Measurements from ENCODE around the gene MED10.
A peak's percentile ranks its signal among the peaks of the same experiment; 100 is the strongest.

MED10 gene

GRCh38 chr5:6377905-6378765 lies at the start of gene MED10:
Gene MED10 (minus strand): TSS chr5:6378547. CDS start chr5:6378483, 64 bp downstream.
- DNase-seq = peak; percentile 94

GRCh38 chr5:6427694-6428093 lies 49.3 kb upstream of the MED10 start:
- DNase-seq = no peak

GRCh38 chr5:6424700-6425099 lies 46.4 kb upstream of the MED10 start:
- DNase-seq = no peak

- DNase-seq = no peak
Observed at GRCh38 chr5:6424110-6424659, 45.8 kb upstream of the MED10 start.

- no peak for DNase-seq
Observed at GRCh38 chr5:6423327-6424109, 45.2 kb upstream of the MED10 start.

GRCh38 chr5:6419340-6419852 lies 41.0 kb upstream of the MED10 start:
- no peak for DNase-seq

- DNase-seq = no peak
Observed at GRCh38 chr5:6418679-6419276, 40.4 kb upstream of the MED10 start.

GRCh38 chr5:6417657-6418056 lies 39.3 kb upstream of the MED10 start:
- DNase-seq = no peak

- no peak for DNase-seq
Observed at GRCh38 chr5:6412811-6413210, 34.5 kb upstream of the MED10 start.

GRCh38 chr5:6411141-6411540 lies 32.8 kb upstream of the MED10 start:
- peak; percentile 32 for DNase-seq

- no peak for DNase-seq
Observed at GRCh38 chr5:6410421-6410820, 32.1 kb upstream of the MED10 start.

- DNase-seq = no peak
Observed at GRCh38 chr5:6408627-6409446, 30.5 kb upstream of the MED10 start.

GRCh38 chr5:6408260-6408596 lies 29.9 kb upstream of the MED10 start:
- no peak for DNase-seq

GRCh38 chr5:6407558-6408259 lies 29.4 kb upstream of the MED10 start:
- no peak for DNase-seq

- DNase-seq = no peak
Observed at GRCh38 chr5:6405591-6405990, 27.2 kb upstream of the MED10 start.

GRCh38 chr5:6404129-6404528 lies 25.8 kb upstream of the MED10 start:
- DNase-seq = no peak

- DNase-seq = no peak
Observed at GRCh38 chr5:6403416-6403815, 25.1 kb upstream of the MED10 start.

- no peak for DNase-seq
Observed at GRCh38 chr5:6402939-6403338, 24.6 kb upstream of the MED10 start.

GRCh38 chr5:6401410-6401809 lies 23.1 kb upstream of the MED10 start:
- DNase-seq = no peak

GRCh38 chr5:6399980-6400910 lies 21.9 kb upstream of the MED10 start:
- no peak for DNase-seq
